ENCODE data around the gene OLA1. TPM values are rescaled to one million over a fixed set of nuclear protein-coding genes. Genes with fewer than 3 reads are reported as not detected.

Gene OLA1
- polyA plus RNA-seq (2011; rRNA removed) (145 and 226 TPM in 2 replicates), polyA plus RNA-seq (2017; fragmentation: RNase III; extraction: RNeasy Plus Mini Kit Qiagen cat#74134 plus additional on column Dnase treatment) (118 to 132 TPM (median 127 TPM) in 3 replicates), polyA minus RNA-seq (2011; rRNA and poly(A)+ RNA removed) (40.5 and 43.4 TPM in 2 replicates)
- 44.7 and 48.7 TPM in 2 replicates for polyA plus RNA-seq (2012; cell fraction: cytosol; rRNA removed)
- polyA plus RNA-seq (2012; cell fraction: nucleus; rRNA removed) = 9.8 and 19.0 TPM in 2 replicates

DNA sequence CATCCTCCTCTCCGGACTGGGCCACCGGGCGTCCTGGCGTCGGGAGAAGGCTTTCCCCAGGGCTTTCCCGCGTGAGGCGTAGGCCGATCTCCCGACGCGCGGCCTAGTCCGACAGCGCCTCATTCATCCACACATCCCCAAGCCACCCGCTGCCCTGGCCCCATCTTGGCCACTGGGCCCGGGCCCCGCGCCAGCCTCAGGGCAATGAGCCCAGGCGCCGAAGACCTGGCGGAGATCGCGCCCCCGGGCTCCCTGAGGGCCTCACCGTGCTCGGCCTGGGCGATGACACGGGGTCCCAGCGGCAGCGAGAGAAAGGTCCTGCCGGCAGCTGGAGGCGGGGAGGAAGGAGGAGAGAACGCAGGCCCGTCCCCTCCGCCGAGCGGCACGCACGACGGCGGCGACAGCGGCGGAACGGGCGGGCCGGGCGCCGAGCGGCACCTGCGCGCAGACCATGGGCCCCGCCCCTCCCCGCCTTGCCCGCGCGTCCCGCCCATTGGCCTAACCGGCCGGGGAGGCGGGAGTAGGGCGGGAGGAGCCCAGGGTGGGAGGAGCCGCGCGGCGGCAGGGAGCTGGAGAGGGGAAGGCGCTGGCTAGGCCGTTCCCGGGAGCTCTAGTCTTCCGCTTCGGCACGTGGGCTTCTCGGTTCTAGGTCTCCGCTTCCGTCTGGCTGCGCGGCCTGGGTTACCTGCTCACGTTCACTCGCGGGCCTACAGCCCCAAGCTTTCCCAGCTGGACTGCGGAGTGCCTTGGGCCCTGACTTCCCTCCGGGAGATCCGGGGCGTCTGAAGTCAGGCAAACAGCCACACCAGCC lies at the start of gene OLA1:
OLA1 (minus strand) TSS at position 346 of the 811 bp plus-strand sequence. CDS start 1,717 bp downstream, outside the sequence.
- DNase-seq (ENCODE audit: low read depth in 1 of 2, low spot score in 1 of 2) (peak; percentile 88 to 95), FAIRE-seq (no peak), ATAC-seq (peak; percentile 97)
- Histone ChIP-seq H3K4me2 (peak within 1 kb of the TSS; percentile 94), H3K4me1 (peaks cover 14% of the 10 kb centered on the region), H3K9me3 (no peaks in the 10 kb centered on the region), H3K4me3 (peak within 1 kb of the TSS; percentile 88), H3K27ac (peak within 1 kb of the TSS; percentile 86 to 94)
- POLR2A ChIA-PET = interaction anchor here (0.6 to 2.5 kb wide), 13 partner anchors 11 to 92 kb away, joined by 3 to 18 read pairs (median 4); partner anchors contain the start of gene SP9
- CTCF ChIA-PET = interaction anchor here (1.1 to 1.8 kb wide), 4 partner anchors 69 to 95 kb away, joined by 3 to 7 read pairs (median 4); partner anchors contain the start of gene SP9
- WGBS (ENCODE audit: missing lambda C conversion rate) = 5% methylated on average over 17 of the region's 85 CpGs
- TF ChIP-seq EHMT2 (IDR thresholded peaks at IDR 0.05; ENCODE audit: low read depth) = no peak
- no peak for TF ChIP-seq EHF (CRISPR knock-in tag; IDR thresholded peaks at IDR 0.05)
- peak; percentile 94 for TF ChIP-seq POLR2A (IDR thresholded peaks at IDR 0.05; ENCODE audit: low read length)
- peak; percentile 69; the same call in 1 of the 2 replicates for TF ChIP-seq MYC (IDR thresholded peaks at IDR 0.05; ENCODE audit: borderline replicate concordance, low read length)
- TF ChIP-seq CHD4 (IDR thresholded peaks at IDR 0.05; ENCODE audit: borderline replicate concordance) = no peak
- TF ChIP-seq KDM5A (IDR thresholded peaks at IDR 0.05) = no peak
- TF ChIP-seq, protein P1, sequence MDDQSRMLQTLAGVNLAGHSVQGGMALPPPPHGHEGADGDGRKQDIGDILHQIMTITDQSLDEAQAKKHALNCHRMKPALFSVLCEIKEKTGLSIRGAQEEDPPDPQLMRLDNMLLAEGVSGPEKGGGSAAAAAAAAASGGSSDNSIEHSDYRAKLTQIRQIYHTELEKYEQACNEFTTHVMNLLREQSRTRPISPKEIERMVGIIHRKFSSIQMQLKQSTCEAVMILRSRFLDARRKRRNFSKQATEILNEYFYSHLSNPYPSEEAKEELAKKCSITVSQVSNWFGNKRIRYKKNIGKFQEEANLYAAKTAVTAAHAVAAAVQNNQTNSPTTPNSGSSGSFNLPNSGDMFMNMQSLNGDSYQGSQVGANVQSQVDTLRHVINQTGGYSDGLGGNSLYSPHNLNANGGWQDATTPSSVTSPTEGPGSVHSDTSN (IDR thresholded peaks at IDR 0.05) = no peak
- TF ChIP-seq ESRRA (IDR thresholded peaks at IDR 0.05; ENCODE audit: borderline replicate concordance, low read length) = no peak
- TF ChIP-seq CBX8 (IDR thresholded peaks at IDR 0.05) = no peak
- peak; percentile 86 for TF ChIP-seq PHF8 (IDR thresholded peaks at IDR 0.05; ENCODE audit: borderline replicate concordance, low read depth)
- TF ChIP-seq, protein P2, sequence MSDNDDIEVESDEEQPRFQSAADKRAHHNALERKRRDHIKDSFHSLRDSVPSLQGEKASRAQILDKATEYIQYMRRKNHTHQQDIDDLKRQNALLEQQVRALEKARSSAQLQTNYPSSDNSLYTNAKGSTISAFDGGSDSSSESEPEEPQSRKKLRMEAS (IDR thresholded peaks at IDR 0.05) = peak; percentile 97
- TF ChIP-seq, protein P3, sequence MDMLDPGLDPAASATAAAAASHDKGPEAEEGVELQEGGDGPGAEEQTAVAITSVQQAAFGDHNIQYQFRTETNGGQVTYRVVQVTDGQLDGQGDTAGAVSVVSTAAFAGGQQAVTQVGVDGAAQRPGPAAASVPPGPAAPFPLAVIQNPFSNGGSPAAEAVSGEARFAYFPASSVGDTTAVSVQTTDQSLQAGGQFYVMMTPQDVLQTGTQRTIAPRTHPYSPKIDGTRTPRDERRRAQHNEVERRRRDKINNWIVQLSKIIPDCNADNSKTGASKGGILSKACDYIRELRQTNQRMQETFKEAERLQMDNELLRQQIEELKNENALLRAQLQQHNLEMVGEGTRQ (IDR thresholded peaks at IDR 0.05) = peak; percentile 56; the same call in 1 of the 2 replicates
- TF ChIP-seq JUN (IDR thresholded peaks at IDR 0.05) = peak; percentile 76 to 91
- TF ChIP-seq HOXB13 (CRISPR knock-in tag; IDR thresholded peaks at IDR 0.05; ENCODE audit: low read depth) = peak; percentile 86; the same call in 1 of the 2 replicates
- no peak for TF ChIP-seq FOSL2 (IDR thresholded peaks at IDR 0.05)
- no peak for TF ChIP-seq FOSL2 (CRISPR knock-in tag; IDR thresholded peaks at IDR 0.05)
- peak; percentile 90 for TF ChIP-seq HOXB5 (CRISPR knock-in tag; IDR thresholded peaks at IDR 0.05)
- TF ChIP-seq CBX2 (IDR thresholded peaks at IDR 0.05; ENCODE audit: borderline replicate concordance, low read depth) = no peak
- TF ChIP-seq GATA3 (IDR thresholded peaks at IDR 0.05; ENCODE audit: borderline replicate concordance) = 0 out of 2 replicates have a peak, but pooled peaks have one; percentile 19
- TF ChIP-seq, protein P4, sequence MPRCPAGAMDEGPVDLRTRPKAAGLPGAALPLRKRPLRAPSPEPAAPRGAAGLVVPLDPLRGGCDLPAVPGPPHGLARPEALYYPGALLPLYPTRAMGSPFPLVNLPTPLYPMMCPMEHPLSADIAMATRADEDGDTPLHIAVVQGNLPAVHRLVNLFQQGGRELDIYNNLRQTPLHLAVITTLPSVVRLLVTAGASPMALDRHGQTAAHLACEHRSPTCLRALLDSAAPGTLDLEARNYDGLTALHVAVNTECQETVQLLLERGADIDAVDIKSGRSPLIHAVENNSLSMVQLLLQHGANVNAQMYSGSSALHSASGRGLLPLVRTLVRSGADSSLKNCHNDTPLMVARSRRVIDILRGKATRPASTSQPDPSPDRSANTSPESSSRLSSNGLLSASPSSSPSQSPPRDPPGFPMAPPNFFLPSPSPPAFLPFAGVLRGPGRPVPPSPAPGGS (IDR thresholded peaks at IDR 0.05) = peak; percentile 84; the same call in 2 of the 3 replicates
- no peak; the same call in 1 of the 2 replicates for TF ChIP-seq HEYL (CRISPR knock-in tag; IDR thresholded peaks at IDR 0.05)
- TF ChIP-seq FOXS1 (CRISPR knock-in tag; IDR thresholded peaks at IDR 0.05) = no peak
- TF ChIP-seq SMC3 (IDR thresholded peaks at IDR 0.05) = no peak; the same call in 2 of the 3 replicates
- TF ChIP-seq CEBPB (IDR thresholded peaks at IDR 0.05) = no peak
- 0 out of 2 replicates have a peak, but pooled peaks have one; percentile 51 for TF ChIP-seq RARB (CRISPR knock-in tag; IDR thresholded peaks at IDR 0.05)
- TF ChIP-seq RNF2 (IDR thresholded peaks at IDR 0.05; ENCODE audit: borderline replicate concordance, low read depth) = peak; percentile 39; the same call in 1 of the 2 replicates
- TF ChIP-seq, protein P5, sequence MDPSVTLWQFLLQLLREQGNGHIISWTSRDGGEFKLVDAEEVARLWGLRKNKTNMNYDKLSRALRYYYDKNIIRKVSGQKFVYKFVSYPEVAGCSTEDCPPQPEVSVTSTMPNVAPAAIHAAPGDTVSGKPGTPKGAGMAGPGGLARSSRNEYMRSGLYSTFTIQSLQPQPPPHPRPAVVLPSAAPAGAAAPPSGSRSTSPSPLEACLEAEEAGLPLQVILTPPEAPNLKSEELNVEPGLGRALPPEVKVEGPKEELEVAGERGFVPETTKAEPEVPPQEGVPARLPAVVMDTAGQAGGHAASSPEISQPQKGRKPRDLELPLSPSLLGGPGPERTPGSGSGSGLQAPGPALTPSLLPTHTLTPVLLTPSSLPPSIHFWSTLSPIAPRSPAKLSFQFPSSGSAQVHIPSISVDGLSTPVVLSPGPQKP (IDR thresholded peaks at IDR 0.05; ENCODE audit: low read depth, low read length) = no peak
- TF ChIP-seq, protein P6, sequence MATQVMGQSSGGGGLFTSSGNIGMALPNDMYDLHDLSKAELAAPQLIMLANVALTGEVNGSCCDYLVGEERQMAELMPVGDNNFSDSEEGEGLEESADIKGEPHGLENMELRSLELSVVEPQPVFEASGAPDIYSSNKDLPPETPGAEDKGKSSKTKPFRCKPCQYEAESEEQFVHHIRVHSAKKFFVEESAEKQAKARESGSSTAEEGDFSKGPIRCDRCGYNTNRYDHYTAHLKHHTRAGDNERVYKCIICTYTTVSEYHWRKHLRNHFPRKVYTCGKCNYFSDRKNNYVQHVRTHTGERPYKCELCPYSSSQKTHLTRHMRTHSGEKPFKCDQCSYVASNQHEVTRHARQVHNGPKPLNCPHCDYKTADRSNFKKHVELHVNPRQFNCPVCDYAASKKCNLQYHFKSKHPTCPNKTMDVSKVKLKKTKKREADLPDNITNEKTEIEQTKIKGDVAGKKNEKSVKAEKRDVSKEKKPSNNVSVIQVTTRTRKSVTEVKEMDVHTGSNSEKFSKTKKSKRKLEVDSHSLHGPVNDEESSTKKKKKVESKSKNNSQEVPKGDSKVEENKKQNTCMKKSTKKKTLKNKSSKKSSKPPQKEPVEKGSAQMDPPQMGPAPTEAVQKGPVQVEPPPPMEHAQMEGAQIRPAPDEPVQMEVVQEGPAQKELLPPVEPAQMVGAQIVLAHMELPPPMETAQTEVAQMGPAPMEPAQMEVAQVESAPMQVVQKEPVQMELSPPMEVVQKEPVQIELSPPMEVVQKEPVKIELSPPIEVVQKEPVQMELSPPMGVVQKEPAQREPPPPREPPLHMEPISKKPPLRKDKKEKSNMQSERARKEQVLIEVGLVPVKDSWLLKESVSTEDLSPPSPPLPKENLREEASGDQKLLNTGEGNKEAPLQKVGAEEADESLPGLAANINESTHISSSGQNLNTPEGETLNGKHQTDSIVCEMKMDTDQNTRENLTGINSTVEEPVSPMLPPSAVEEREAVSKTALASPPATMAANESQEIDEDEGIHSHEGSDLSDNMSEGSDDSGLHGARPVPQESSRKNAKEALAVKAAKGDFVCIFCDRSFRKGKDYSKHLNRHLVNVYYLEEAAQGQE (IDR thresholded peaks at IDR 0.05) = no peak
- no peak for TF ChIP-seq MAFK (IDR thresholded peaks at IDR 0.05; ENCODE audit: partially characterized antibody)
- no peak for TF ChIP-seq KDM1A (IDR thresholded peaks at IDR 0.05; ENCODE audit: low read depth)
- TF ChIP-seq POLR2AphosphoS2 (conservative IDR thresholded peaks at IDR 0.05; ENCODE audit: low read length) = no peak
- no peak for TF ChIP-seq NR3C1 (IDR thresholded peaks at IDR 0.05)

Measured in A549 (cell line).